Epidermal melanocyte (primary cell): ENCODE data around the gene GMDS.

Experiments used
- DNase-seq: peaks from one replicate; pipeline ENCODE4 v3.0.0; 2011; ENCODE audit warnings: low spot score; ENCODE audit not compliant: insufficient read length

Gene GMDS

DNA sequence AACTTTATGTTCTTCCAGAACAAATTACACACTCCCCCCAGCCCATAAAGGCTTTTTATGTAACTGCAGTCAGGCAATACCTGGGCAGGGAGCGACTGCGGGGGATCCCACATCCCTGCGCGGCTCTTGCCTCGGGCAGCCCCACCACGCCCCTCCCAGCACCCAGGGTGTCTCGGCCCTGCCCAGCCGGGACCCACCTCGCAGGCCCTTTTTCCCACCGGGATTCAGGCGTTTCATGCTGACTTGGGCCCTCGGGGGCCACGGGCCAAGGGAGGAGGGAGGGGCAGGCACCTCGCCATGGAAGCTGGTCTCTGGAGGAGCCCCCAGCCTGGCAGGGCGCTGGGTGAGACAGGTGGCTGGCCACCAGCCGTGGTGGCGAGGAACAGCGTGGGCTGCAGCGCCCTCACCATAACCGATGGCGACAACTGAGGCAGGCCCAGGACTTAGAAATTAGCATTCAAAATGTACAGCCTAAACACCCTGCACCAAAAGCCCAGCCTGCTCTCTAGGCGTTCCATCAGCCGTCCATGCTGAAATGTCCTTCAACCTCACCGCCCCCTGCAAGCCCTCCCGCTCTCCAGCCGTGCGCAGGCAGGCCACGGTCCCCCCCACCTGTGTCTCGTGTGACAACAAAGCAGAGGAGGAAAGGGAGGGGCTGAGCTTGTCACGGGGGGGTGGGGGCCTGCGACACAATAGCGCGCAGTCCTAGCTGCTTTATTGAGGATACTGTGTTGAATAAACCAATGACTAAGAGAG lies 650.8 kb downstream of the GMDS start:
- DNase-seq, result no peak

DNA sequence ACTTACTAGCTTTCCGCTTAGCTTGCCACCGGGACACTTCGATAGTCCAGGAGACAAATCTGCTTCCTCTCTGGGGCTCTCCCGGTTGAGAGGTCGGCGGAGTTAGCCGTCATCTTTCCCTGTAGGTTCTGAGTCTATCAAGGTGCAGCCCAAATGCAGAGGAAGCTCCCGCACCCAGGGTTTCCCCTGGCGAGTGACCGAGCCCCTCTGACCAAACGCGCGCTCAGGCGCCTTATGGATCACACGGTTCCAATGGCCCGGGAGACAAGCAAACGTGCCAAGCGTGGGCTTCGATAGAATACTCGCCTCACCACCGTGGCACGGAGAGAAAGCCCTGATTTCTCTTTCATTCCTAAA lies 651.5 kb downstream of the GMDS start:
- DNase-seq, result no peak

DNA sequence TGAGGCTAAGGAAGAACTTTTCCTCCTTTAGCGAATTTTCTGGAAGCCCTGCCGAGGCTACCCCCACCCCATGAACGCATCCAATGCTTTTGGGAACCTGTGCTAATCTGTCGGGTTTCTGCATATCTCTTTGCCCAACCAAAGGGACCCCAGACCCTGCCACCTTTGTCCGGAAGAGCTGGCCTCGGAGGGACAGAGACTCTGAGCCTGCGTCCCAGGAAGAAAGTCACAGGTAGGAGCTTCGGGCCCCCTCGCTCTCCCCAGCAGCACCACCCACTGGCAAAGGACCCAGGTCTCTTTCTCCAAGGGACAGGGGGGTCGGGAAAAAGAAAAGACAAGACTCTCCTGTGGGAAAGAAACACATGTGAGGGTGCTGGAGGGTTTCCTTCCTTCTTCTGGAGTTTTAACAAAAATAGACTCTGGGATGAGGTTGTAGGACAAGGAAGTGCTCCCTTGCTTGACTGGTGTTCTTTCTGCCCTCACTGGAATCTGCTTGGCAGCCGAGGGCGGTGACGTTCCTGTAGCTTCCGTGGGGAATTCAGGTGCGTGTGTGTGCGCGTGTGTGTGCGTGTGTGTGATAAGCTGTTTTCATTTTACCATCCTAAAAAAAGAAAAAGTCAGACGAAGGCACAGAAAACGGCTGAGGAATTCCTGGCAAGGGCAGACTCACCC lies 652.0 kb downstream of the GMDS start:
- DNase-seq, result no peak

- no peak for DNase-seq
Measured at GRCh38 chr6:1592852-1593251, 652.6 kb downstream of the GMDS start.

DNA sequence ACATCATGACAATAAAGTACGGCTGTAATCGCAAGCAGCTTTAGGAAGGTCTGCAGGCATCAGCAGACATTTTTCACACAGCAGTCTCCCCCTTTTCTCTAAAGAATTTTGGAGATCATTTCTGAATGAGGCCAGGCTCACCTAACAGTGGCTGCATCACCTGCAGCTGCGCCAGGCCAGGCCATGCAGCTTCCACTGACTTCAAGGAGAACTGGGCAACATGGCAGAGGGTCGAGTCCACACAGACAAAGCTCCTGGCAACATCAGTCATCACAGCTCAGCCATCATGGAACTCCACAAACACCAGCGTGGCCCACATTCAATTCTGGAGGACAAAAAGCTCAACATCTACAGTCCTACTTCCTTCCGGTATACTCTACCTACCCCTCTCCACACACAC lies 653.5 kb downstream of the GMDS start:
- no peak for DNase-seq

DNA sequence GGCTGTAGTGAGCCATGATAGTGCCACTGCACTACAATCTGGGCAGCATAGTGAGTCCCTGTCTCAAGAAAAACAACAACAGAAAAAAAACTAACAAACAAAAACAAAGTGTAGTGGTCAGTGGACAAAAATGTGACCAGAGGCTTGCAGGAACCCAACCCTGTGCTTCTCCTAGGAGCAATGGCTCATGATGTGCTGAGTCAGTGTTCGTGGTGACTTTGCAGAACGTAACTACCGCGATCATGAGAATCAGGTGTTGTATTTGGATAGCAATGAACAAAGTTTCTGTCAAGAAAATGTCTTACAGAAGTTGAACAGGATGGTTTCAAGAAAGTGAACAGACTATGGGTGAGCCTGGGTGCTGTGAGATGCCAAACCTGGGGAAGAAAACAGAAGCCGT lies 654.2 kb downstream of the GMDS start:
- DNase-seq, result no peak

DNA sequence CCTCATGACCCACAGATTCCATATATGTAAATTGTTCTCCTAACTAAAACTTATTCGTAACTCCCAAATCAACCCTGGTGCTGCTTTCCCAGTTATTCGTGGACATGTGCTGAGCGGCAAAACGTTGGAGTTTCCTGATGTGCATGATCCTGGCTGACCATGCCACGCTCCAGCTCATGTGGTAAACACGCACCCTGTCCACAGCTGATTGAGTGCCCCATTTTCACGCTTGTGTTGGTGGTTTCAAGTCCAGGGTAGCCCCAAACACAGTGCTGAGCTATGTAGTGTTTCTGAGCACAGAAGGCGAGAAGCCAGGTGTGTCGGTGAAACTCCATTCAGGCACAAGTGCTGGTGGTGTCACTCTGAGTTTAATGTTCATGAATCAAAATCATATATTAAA lies 654.8 kb downstream of the GMDS start:
- DNase-seq, result no peak

DNA sequence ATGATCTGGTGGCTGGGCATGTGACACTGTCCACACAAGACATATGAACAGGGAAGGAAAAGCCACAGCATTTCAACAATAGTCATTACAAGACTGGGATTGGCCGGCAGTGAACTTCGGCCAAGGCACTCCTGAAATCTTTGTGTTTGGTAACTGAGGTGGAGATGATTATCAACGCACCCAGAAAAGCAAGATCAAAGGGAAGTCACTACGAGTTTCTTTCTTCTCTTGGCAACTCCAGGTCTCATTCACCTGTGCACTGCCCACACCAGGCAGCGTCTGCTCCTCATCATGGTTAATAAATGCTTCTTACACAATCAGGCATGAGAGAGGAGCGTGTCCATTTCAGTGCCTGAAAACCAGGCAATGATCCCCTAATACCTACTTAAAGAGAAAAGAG lies 656.2 kb downstream of the GMDS start:
- no peak for DNase-seq

DNA sequence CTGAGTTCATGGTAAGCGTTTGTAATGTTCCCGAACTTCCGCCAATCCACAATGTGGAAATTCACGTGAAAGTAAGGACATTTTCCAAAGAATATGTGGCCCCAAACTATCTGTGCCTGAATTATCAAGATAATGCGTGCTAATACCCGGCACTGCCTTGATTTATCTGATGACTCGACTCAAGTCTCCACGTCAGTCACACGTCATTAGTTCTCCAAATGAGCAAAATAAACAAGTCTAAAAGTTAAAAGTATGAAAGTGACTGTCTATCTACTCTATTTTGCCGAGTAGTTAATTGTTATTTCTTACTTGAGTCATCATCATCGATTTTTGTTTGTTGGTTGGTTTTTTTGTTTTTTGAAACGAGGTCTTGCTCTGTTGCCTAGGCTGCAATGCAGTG lies 657.4 kb downstream of the GMDS start:
- DNase-seq, result no peak

DNA sequence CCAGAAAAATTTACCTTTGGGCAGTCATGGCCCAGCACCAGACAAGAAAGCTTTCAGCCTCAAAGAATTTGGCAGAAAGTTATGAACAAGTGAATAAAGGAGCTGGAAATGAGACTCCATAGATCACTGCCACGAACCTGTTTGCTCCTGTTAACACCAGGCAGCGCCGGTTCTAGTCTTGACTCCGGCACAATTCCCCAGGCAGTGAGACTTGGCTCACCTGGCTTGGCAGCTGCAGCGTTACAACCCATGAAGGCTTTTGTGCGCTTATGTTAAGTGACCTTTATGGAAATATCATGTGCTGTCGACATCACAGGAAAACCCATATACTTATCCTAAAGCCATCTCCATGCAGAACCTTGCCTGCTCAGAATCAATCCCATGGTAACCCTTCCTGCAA lies 657.9 kb downstream of the GMDS start:
- DNase-seq, result no peak

- no peak for DNase-seq
Measured at GRCh38 chr6:1586861-1587450, 658.4 kb downstream of the GMDS start.

DNA sequence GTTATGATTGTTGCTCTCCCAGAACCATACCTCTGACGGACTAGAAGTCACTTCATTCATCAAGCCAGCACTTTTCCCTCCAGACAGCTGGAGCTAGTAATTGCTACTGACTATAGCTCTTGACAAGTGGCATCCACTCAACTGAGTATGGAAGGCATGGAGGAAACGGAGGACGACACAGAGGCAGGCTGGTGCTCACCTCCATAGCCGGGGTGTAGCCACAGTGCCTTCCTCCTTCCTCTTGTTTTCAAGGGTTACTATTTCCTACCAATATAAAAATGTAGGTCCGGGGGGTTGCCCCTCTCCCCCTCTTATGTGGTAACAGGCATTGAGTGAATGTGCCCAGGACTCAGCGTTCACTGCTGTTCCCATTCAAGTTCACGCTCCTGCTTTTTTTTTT lies 659.1 kb downstream of the GMDS start:
- DNase-seq, result no peak

GRCh38 chr6:1585669-1586049 lies 659.7 kb downstream of the GMDS start:
- no peak for DNase-seq

DNA sequence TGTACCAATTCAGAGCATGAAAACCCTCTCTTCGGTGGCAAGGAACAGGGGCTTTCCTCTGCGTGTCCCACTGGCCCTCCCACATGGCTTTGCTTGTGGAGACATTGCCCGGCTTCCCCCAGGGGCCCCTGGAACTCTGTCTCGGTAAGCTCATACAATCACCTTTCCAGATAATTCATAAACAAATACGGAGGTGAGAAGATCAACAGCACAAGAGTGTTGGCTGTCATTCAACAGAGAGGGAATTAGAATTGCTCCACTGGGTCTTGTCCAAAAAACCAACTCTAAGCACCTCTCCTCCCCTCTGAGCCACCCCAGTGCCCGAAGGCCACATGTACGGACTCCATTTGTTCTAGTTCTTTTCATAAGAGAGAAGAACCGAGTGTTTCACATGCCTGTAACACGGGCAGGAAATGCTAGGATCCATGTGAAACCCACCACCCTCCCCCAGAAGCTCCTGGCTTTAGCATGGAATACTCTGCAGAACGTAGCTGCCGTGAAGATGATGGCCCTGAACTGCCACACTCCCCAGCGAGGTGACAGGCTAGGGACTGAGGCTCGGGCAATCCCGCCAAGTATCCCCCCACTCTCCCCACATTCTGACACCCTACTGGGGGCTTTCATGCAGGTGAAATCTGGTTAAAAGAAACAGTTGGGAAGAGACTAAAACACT lies 660.3 kb downstream of the GMDS start:
- DNase-seq, result no peak

DNA sequence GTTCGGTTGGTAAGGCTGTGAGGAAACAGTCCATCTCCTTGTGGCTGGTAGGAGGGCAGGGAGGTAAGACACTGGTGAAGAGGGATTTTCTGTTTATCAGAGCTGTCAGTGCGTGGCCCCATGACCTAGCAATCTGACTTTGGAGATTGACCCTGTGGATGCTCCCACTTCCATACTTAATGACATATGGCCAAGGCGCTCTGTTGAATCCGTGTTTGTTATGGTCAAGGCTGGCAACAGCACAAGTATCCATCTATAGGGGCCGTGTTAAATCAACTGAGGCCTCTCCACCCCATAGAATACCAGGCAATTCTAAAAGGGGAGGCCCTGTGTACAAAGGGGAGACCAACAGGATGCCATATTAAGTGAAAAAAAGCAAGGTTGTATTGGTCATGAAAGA lies 661.3 kb downstream of the GMDS start:
- no peak for DNase-seq

- no peak for DNase-seq
Measured at GRCh38 chr6:1581120-1581991, 664.0 kb downstream of the GMDS start.

GRCh38 chr6:1580585-1580984 lies 664.8 kb downstream of the GMDS start:
- no peak for DNase-seq

GRCh38 chr6:1580109-1580508 lies 665.3 kb downstream of the GMDS start:
- no peak for DNase-seq

GRCh38 chr6:1579096-1579495 lies 666.3 kb downstream of the GMDS start:
- no peak for DNase-seq

GRCh38 chr6:1577896-1578745 lies 667.3 kb downstream of the GMDS start:
- no peak for DNase-seq
